Measurements from ENCODE around the gene DISC1.

DISC1 gene

GRCh38 chr1:232062967-232063366 lies 436.4 kb downstream of the DISC1 start:
- no peak for DNase-seq (ENCODE audit: low read depth in 2 of 2, low spot score in 1 of 2)

GRCh38 chr1:232066521-232066920 lies 439.9 kb downstream of the DISC1 start:
- DNase-seq (ENCODE audit: low read depth in 2 of 2, low spot score in 1 of 2) = no peak

GRCh38 chr1:232074265-232074664 lies 447.7 kb downstream of the DISC1 start:
- DNase-seq (ENCODE audit: low read depth in 2 of 2, low spot score in 1 of 2) = no peak

- no peak for DNase-seq (ENCODE audit: low read depth in 2 of 2, low spot score in 1 of 2)
Measured at GRCh38 chr1:232077809-232078208, 451.2 kb downstream of the DISC1 start.

- DNase-seq (ENCODE audit: low read depth in 2 of 2, low spot score in 1 of 2) = no peak
Measured at GRCh38 chr1:232084584-232085223, 458.1 kb downstream of the DISC1 start.

GRCh38 chr1:232090816-232091215 lies 464.2 kb downstream of the DISC1 start:
- no peak for DNase-seq (ENCODE audit: low read depth in 2 of 2, low spot score in 1 of 2)
